GM18517 (cell line): ENCODE data around the gene MEG3.

ENCODE experiments used
- ATAC-seq: cut with Tn5 transposase; IDR thresholded peaks from one replicate; pipeline ENCODE4 v1.9.1; 2021; ENCODE audit warnings: mild to moderate bottlenecking, moderate library complexity; ENCODE audit not compliant: unreplicated experiment

Gene MEG3

GRCh38 chr14:100893228-100893601 is 67.3 kb downstream of the MEG3 start:
- ATAC-seq: no peak

- no peak for ATAC-seq
Measured at GRCh38 chr14:100893760-100894159, 67.8 kb downstream of the MEG3 start.

DNA sequence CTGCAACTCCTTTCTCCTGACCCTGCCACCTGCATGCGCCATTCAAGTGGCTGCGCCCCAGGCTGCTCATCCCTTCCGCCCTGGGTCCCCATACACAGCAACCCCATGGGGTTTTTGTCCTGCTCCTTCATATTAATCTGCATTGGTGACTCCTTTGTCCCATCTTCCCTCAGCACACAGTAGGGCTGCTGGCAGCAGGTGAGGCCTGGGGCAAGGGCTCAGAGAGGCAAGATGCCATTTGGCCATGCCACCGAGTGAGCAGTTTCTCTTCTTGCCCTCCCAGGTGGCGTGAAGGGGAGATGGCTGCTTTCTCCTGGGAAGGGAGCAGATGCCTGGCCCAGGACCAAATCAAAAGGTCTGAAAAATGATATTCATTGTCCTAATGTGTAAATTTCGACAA is 68.5 kb downstream of the MEG3 start:
- ATAC-seq: no peak

DNA sequence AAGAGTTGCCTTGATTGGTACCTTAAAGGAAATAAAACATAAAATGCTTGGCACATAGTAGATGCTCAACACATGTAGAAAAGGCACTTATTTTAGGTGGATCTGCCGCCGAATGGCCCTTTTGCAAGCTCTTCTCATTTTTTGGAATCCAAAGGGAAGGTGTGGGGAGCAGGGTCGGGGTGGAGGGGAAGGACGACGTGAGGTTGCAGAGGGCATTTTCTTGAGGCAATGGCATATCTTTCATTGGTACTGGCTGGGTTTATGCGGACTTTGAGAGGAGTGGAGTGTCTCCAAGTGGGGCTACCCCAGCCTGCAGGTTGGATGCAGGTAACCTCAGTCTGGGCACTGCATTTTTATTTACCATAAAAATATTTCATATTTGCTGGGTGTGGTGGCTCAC is 69.5 kb downstream of the MEG3 start:
- no peak for ATAC-seq

DNA sequence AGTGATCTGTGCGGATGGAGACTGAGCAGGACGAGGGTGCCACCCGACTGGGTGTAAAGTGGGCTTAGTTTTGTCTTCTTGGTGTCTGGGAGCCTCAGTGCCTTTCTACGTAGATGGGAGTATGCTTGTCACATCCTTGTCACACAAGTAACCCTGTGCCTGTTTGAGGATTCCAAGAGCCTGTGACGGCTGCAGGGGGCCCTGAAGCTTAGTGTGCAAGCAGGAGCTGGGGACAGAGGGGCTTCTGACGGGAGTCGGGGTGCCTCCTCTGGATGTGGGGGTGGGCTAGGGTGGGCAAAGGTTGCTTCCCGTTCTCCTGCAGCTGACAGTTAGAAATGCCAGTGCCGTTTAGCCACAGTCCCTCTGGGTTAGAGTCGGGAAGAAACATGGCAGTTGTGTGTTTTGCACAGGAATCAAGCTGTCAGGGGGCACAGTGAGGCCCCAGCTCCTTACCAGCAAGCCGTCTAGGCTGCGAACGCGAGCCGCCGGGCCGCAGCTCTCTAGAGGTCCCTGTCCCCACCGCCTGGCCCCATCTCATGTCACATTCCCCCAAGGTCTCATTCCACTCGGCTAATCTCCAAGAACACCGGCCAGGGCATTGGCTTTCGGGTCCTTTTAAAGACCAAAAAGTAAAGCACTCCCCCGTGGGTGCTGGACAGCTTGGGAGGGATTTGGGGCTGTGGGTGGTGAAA is 70.6 kb downstream of the MEG3 start:
- no peak for ATAC-seq

DNA sequence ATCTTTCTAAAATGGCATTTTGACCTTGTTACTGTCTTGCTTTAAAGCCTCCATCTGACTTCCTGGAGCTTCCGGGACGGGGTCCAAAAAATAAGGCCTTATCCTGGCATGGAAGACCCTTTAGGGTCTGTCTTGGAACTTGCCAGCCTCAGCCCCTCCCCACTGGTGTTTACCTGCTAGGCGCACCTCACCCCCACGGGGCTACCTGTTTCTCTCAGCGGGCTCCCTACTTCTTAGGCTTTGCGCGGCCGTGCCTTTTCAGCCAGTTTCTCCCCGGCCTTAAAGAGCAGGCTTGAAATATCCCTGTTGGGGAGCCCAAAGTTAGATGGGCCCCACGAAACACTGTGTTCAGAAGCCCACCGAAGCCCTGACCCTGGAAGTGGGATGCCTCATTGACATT is 72.5 kb downstream of the MEG3 start:
- no peak for ATAC-seq

GRCh38 chr14:100898935-100899883 is 73.3 kb downstream of the MEG3 start:
- ATAC-seq: no peak

- ATAC-seq: no peak
Measured at GRCh38 chr14:100899884-100900771, 74.2 kb downstream of the MEG3 start.

DNA sequence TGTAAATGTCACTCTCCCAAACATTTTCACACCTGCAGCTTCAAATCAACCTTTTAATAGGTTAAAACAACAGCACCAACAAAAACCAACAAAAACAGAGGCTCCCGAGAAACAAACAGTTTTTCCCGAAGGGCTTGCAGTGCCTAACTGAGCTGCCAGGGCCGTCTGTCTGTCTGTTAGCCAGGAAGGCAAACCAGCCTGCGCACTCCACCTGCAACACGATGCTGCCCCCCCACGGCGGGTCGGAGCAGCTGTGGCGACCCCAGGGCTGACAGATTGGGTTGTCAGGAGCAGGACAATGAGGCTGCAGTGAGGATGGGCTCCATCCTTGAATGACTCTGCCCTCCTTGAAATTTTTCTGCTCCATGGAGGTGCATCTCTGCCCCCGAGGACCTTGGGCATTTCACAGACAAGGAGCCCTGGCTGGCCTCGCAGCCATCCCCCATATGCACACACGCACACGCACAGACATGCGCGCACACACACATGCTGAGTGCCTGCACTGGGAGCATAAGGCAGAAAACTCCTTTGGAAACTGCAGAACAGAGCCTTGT is 75.0 kb downstream of the MEG3 start:
- ATAC-seq: no peak

DNA sequence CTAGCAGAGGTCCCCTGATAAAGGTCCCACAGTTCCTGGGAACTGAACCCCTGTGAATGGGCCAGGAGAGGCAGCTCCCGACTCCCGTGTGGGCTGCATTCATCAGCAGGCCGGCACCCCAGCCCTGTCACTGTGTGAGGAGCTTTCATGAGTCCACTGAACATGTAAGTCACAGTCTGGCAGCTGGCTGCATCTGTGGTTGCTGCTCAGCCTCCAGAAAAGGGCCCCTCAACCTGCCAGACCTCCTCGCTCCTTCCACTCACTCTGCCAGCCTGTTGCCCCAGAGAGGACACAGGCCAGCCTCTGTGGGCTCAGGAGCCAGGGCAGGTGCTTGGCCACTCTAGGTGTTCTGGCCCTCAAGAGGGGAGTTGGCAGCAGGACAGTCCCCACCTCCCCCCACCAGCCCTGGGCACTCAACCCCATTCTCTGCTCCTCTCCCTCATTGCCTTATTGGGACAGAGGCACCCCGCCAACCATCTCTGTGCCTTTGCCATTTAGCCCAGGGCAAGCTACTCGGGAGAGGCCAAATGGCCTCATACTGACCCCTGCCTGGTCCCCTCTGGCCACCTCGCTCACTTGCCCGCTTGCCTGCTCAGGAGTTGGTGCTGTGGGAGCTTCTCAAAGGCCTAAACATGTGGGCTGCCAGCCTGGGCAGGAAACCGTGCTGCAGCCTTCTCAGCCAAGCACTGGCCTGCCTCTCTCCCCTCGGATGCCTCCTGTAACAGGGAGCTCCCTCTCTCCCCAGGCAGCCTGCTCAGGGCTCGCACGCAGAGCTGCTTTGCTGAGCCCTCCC is 75.7 kb downstream of the MEG3 start:
- ATAC-seq: no peak

DNA sequence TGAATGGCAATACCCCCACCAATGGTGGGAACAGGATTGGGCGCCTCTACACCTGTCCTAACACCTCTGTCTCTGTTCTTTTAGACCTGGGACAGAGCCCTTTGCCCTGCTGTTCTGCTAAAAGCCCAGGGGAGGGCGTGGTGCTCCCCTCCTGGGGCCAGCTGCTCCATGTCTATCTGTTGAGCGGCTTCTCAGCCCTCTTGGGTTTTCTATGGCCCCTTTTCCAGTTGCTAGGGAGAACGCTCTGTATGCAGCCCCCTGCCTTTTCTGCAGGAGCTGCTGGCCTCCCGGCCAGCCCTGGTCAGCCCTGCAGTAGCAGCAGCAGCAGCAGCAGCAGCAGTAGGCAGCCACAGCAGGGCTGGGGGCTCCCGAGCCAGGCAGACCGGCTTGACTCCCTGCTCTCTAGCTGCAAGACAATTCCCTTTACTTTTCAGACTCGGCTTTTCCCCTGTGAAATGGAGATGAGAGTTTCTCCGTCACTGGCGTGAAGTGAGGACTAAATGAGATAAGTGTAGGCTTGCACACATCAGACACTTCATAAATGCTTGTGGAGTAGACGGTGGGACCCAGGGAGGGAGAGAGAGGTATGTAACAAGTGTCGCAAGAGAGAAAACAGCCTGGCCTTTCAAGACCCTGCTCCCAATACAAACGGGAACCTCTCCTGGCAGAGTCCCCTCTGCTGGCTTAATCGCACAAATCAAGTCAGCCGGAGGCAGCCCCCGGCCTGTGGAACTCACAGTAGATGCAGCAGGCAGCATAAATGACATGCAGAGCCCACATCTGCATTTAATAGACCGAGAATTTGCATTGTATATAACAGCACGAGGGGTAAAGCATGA is 76.6 kb downstream of the MEG3 start:
- ATAC-seq: no peak

- ATAC-seq: no peak
Measured at GRCh38 chr14:100903134-100903468, 77.2 kb downstream of the MEG3 start.

- ATAC-seq: no peak
Measured at GRCh38 chr14:100903672-100904185, 77.8 kb downstream of the MEG3 start, which contains the start of gene RTL1. RTL1 (minus strand) TSS chr14:100903722; CDS start chr14:100884788, 18,934 bp downstream.

DNA sequence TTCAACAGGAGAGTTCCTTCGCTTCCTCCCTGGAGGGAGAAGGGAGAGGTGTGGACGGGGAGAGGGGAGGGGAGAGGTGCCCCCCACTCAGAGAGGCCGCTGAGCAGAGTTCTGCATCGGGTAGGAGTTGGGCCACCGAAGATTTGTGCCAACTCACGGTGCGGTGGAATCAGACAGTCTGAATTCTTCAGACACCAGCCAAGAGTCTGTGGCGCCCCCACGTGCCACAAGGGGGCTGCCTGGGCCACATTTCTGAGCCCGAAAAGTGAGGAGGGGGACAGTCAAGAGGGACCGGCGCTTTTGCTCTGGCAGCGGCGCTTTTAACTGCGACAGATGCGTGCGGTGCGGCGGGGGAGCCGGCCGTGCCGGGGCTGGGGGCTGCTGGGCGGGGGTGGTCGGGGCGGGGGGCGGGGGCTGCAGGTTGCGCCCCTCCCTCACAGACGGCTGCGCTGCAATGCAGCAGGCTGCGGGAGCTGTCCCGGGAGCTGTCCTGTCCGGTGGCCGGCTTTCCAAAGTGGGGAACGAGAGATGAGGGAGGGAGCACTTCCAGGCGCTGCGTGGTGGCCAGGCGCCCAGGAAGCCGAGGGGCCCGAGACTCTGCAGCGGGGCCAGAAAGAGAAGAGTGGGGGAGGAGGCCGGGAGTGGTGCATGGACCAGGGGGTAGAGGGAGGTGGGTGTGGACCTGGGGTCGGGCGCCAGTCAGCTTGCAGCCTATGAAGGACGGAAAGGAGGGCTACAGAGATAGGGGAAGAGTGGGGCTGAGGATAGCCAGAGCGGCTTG is 78.6 kb downstream of the MEG3 start:
- no peak for ATAC-seq

DNA sequence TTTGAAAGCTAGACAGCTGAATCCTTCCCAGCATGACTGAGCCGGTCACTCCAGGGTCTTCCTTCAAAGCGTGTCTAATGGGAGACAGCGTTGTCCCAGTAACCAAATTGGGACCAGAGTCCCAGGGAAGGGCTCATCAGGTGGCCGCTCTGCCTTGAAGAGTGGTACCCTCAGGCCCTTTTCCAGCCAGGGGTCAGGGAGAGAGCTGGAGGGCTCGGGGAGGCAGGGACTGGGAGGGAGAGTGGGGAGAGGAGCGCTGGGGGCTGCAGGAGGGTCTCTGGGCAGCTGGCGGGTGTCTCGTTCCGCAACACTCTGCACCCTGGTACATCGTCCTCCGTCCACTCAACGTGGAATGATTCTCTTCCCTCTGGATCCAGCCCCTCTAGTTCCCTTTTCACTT is 79.2 kb downstream of the MEG3 start:
- ATAC-seq: no peak

DNA sequence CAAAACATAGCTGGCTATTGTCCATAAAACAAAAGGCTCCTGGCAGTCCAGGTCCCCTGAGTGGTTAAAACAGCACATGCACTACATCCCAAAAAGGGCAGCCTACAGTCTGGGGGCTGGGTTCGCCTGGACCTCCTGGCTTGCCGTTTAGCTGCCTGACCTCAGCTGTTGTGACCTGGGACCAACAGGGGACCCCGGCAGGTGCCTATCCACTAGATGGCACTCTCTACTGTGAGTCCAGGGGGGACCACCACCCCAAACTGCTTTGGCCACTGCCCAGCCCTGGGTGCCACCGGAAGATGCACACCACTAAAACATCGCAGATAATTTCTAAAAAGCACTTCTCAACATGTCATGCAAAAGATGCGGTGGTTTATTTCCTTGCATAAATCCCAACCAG is 80.5 kb downstream of the MEG3 start:
- ATAC-seq: no peak

DNA sequence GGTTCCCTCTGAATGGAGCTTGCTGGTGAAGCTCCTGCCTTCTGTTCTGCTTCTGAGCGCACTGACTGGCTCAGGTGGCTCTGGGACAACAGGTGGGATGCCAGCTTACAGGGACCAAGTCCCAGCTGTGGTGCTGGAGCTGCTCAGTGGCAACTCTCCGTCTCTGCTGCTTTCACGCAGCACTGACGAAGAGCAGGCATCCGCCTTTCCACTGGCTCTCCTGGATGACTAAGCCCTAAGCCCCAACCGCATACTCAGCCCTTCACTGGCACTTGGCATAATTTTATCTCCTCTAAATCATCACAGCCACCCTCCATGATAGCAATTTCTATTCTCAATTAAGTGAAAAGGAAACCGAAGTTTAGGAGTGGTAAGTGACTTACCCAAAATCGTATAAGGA is 81.3 kb downstream of the MEG3 start:
- ATAC-seq: no peak

GRCh38 chr14:100909439-100909838 is 83.5 kb downstream of the MEG3 start:
- ATAC-seq: no peak
